Esophagus (tissue), 2 donors: ENCODE measurements around the gene SLCO2A1. TPM values are rescaled to one million over a fixed set of nuclear protein-coding genes. Genes with fewer than 3 reads are reported as not detected.

Experiments
- H3K27ac ChIP-seq, 2 donors: one replicate each; pipeline ENCODE4 v1.5.1; 2013; ENCODE audit warnings: low read depth in 2 of 2, mild to moderate bottlenecking in 2 of 2, inconsistent platforms in 1 of 2, low read length in 1 of 2, moderate library complexity in 1 of 2
- H3K27me3 ChIP-seq, 2 donors: one replicate each; pipeline ENCODE4 v1.6.1; 2013; ENCODE audit warnings: low read length in 2 of 2, control low read depth in 1 of 2, mild to moderate bottlenecking in 1 of 2; ENCODE audit not compliant: insufficient read depth in 2 of 2, control insufficient read depth in 1 of 2
- H3K36me3 ChIP-seq, 2 donors: one replicate each; pipeline ENCODE4 v1.6.1; 2013; ENCODE audit warnings: low read length in 1 of 2; ENCODE audit not compliant: control insufficient read depth in 2 of 2, insufficient read depth in 2 of 2
- H3K4me1 ChIP-seq, 2 donors: one replicate each; pipeline ENCODE4 v1.6.1; 2013; ENCODE audit warnings: low read length in 1 of 2; ENCODE audit not compliant: control insufficient read depth in 2 of 2, insufficient read depth in 2 of 2
- H3K4me3 ChIP-seq, 2 donors: one replicate each; pipeline ENCODE4 v1.5.1; 2013; ENCODE audit warnings: low read length in 2 of 2, mild to moderate bottlenecking in 2 of 2, low read depth in 1 of 2, moderate library complexity in 1 of 2
- H3K9me3 ChIP-seq, 2 donors: one replicate each; pipeline ENCODE4 v1.6.1; 2013; ENCODE audit warnings: mild to moderate bottlenecking in 2 of 2, low read depth in 1 of 2, low read length in 1 of 2, moderate library complexity in 1 of 2; ENCODE audit not compliant: control insufficient read depth in 2 of 2, insufficient read depth in 1 of 2
- WGBS, 2 donors: extraction: QIAGEN DNeasy Blood & Tissue Kit; methylation state at CpG; one replicate each; pipeline ENCODE4 v1.1.7; 2013; 5-methylcytosine and 5-hydroxymethylcytosine counted together
- polyA plus RNA-seq, 2 donors: library from polyadenylated mRNA; stranded (reverse); fragments of 200-250 nt; gene quantifications; one replicate each; pipeline ENCODE4 v1.2.3, GENCODE V29; 2013
- donor health status: healthy with polysubstance abuse.
- donor health status: Bipolar disorder and iron deficiency.

Gene SLCO2A1
- polyA plus RNA-seq, 2 donors, result 4.9 to 6.2 TPM

- Histone ChIP-seq H3K36me3 (peaks cover 0 to 1% of the 10 kb centered on the region in 2 donors), H3K27ac (no peak overlapping the region), H3K27me3 (no peaks in the 10 kb centered on the region), H3K4me3 (no peak overlapping the region), H3K4me1 (peaks cover 0 to 16% of the 10 kb centered on the region in 2 donors), H3K9me3 (peaks cover 0 to 3% of the 10 kb centered on the region in 2 donors)
- 30 to 56% methylated on average over 2 of the region's 2 CpGs for WGBS, 2 donors
Measured at GRCh38 chr3:133949438-133949837, 80.3 kb downstream of the SLCO2A1 start.

- H3K27ac ChIP-seq, result no peak overlapping the region
- no peaks in the 10 kb centered on the region for H3K36me3 ChIP-seq
- H3K9me3 ChIP-seq, result peaks cover 0 to 3% of the 10 kb centered on the region in 2 donors
- WGBS, 2 donors, result 44 to 67% methylated on average over 7 of the region's 7 CpGs
- H3K4me1 ChIP-seq, result peaks cover 0 to 21% of the 10 kb centered on the region in 2 donors
- H3K27me3 ChIP-seq, result no peaks in the 10 kb centered on the region
- H3K4me3 ChIP-seq, result no peak overlapping the region
Measured at GRCh38 chr3:133948996-133949395, 80.7 kb downstream of the SLCO2A1 start.

- Histone ChIP-seq H3K27ac (no peak overlapping the region), H3K4me3 (no peak overlapping the region), H3K4me1 (peaks cover 0 to 25% of the 10 kb centered on the region in 2 donors), H3K36me3 (no peaks in the 10 kb centered on the region), H3K9me3 (peaks cover 0 to 3% of the 10 kb centered on the region in 2 donors), H3K27me3 (no peaks in the 10 kb centered on the region)
- 80 to 84% methylated on average over 9 of the region's 9 CpGs for WGBS, 2 donors
Measured at GRCh38 chr3:133948131-133948810, 81.5 kb downstream of the SLCO2A1 start.

- H3K9me3 ChIP-seq, result no peaks in the 10 kb centered on the region
- H3K4me3 ChIP-seq, result no peak overlapping the region
- peak overlapping the region; percentile 40 to 64 for H3K27ac ChIP-seq
- H3K27me3 ChIP-seq, result no peaks in the 10 kb centered on the region
- 64 to 73% methylated on average over 12 of the region's 12 CpGs for WGBS, 2 donors
- H3K4me1 ChIP-seq, result peaks cover 0 to 25% of the 10 kb centered on the region in 2 donors
- no peaks in the 10 kb centered on the region for H3K36me3 ChIP-seq
Measured at GRCh38 chr3:133945381-133946095, 84.2 kb downstream of the SLCO2A1 start.

GRCh38 chr3:133944641-133945380 lies 84.9 kb downstream of the SLCO2A1 start:
- Histone ChIP-seq H3K4me1 (peaks cover 0 to 25% of the 10 kb centered on the region in 2 donors), H3K36me3 (no peaks in the 10 kb centered on the region), H3K9me3 (no peaks in the 10 kb centered on the region), H3K4me3 (no peak overlapping the region), H3K27me3 (no peaks in the 10 kb centered on the region), H3K27ac (peak overlapping the region; percentile 53 to 58)
- 36 to 49% methylated on average over 13 of the region's 13 CpGs for WGBS, 2 donors

GRCh38 chr3:133944181-133944580 lies 85.5 kb downstream of the SLCO2A1 start:
- H3K4me1 ChIP-seq, result peaks cover 2 to 24% of the 10 kb centered on the region in 2 donors
- WGBS, 2 donors, result 39 to 40% methylated on average over 2 of the region's 2 CpGs
- H3K4me3 ChIP-seq, result no peak overlapping the region
- H3K9me3 ChIP-seq, result no peaks in the 10 kb centered on the region
- H3K36me3 ChIP-seq, result no peaks in the 10 kb centered on the region
- no peaks in the 10 kb centered on the region for H3K27me3 ChIP-seq
- peak overlapping the region; percentile 53 to 58 for H3K27ac ChIP-seq

- peak overlapping the region; percentile 58 to 74 for H3K27ac ChIP-seq
- no peak overlapping the region for H3K4me3 ChIP-seq
- no peaks in the 10 kb centered on the region for H3K27me3 ChIP-seq
- H3K4me1 ChIP-seq, result peaks cover 3 to 20% of the 10 kb centered on the region in 2 donors
- no peaks in the 10 kb centered on the region for H3K9me3 ChIP-seq
- 44 to 62% methylated on average over 5 of the region's 5 CpGs for WGBS, 2 donors
- no peaks in the 10 kb centered on the region for H3K36me3 ChIP-seq
Measured at GRCh38 chr3:133943639-133944141, 86.0 kb downstream of the SLCO2A1 start.

- no peaks in the 10 kb centered on the region for H3K36me3 ChIP-seq
- H3K27me3 ChIP-seq, result no peaks in the 10 kb centered on the region
- H3K9me3 ChIP-seq, result no peaks in the 10 kb centered on the region
- peaks cover 3 to 17% of the 10 kb centered on the region in 2 donors for H3K4me1 ChIP-seq
- H3K27ac ChIP-seq, result peak overlapping the region; percentile 14 to 17
- no peak overlapping the region for H3K4me3 ChIP-seq
- 88 to 90% methylated on average over 2 of the region's 2 CpGs for WGBS, 2 donors
Measured at GRCh38 chr3:133943031-133943535, 86.6 kb downstream of the SLCO2A1 start.

GRCh38 chr3:133941415-133941821 lies 88.3 kb downstream of the SLCO2A1 start:
- WGBS, 2 donors, result 75% methylated on average over 7 of the region's 7 CpGs

More at GRCh38 chr3:133941415-133941821, 88.3 kb downstream of the SLCO2A1 start:
- Histone ChIP-seq H3K36me3 (no peaks in the 10 kb centered on the region), H3K27me3 (no peaks in the 10 kb centered on the region), H3K27ac (no peak overlapping the region), H3K4me3 (no peak overlapping the region), H3K9me3 (no peaks in the 10 kb centered on the region), H3K4me1 (peaks cover 3 to 17% of the 10 kb centered on the region in 2 donors)
